Endometrium (tissue), 2 donors: Measurements from ENCODE around the gene RING1.

Experiments
- FAIRE-seq: peaks from 2 replicates; lab custom pipeline; 2012; peaks lifted over from hg19 to GRCh38; lab: Jason Lieb, UNC
- donor health status: control.
- donor health status: control.

RING1 gene

GRCh38 chr6:33192671-33193602 is 15.4 kb upstream of the RING1 start:
- no peak for FAIRE-seq

DNA sequence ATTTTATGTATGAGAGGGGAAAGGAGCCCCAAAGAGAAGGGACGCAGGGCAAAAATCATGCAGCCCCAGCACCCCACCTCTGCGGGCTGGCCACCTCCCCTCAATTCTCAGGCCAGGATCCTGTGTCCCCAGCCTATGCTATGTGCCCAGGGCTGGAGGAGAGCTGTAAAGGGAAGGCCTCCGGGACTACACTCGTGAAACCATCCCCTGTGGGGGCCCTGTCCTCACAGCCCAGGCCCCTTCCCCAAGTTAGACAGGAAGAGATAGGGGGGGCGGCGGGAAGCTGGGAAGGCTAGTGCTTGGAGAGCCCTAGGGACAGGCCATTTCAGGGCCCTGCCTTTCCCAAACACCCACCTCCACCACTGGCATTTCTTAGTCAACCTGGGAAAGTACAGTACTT is 14.7 kb upstream of the RING1 start:
- FAIRE-seq: no peak

GRCh38 chr6:33194431-33194979 is 13.8 kb upstream of the RING1 start:
- no peak for FAIRE-seq

DNA sequence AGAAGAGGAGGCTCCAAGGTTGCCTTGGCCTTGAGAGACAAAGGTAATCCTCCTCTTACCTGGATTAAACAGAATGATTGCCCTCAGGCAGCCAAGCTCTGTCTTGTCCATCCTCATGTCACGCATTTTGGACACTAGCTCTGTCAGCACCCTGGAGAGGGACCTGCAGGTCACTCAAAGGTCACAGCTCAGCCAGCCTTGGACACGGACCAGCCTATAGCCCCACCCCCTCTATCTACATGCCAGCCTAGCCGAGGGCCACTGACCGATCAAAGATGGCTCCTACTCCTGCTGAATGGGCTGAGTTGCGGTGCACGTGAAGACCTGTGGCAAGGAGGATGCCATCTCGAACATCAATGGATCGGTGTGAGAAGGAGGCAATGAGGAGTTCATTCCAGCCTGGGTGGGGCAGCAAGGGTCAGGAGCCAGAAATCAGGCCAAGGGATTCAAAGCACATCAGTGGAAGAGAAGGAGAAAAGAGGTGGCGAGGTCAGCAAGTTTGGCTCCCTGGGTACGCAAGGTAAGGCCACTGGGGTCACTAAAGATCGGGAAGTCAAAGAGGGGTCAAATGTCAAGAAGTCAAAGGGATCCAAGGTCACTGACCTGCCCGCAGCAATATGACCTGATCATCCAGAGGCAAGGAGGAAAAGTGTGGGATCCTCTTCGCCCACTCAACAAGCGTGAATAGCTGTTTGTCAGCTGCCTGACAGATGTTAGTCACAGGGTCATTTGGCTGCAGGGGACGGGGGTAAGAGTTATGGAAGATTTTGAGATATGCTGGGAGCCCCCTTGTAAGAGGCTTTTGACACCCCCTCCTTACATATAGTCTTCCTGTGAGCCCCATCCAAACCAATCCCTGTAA is 12.8 kb upstream of the RING1 start:
- no peak for FAIRE-seq

DNA sequence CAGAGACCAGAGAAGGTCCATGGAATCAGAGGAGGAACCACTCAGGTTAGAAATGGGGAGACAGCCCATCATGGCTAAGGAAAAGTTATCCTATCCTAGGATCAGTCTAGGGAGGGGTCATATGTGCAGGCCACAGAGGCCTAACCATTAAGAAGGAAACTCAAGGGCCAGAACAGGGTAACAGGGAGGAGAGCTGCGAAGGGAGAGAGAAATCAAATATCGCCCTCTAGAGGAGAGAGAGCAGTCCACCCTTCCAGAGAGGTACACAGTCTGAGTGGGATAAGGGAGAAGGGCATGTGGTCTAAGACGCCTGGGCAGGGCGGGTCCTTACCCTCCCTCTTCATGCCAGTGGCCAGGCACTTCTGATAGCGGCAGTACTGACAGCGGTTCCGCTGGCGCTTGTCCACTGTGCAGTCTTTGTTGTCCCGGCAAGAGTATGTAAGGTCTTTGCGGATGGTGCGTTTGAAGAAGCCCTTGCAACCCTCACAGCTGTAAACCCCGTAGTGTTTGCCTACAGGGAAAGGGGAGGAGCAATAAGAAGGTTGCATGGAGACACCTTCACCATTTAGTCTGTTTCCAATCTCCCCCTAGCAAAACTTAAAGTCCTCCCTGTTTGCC is 10.8 kb upstream of the RING1 start:
- no peak for FAIRE-seq

DNA sequence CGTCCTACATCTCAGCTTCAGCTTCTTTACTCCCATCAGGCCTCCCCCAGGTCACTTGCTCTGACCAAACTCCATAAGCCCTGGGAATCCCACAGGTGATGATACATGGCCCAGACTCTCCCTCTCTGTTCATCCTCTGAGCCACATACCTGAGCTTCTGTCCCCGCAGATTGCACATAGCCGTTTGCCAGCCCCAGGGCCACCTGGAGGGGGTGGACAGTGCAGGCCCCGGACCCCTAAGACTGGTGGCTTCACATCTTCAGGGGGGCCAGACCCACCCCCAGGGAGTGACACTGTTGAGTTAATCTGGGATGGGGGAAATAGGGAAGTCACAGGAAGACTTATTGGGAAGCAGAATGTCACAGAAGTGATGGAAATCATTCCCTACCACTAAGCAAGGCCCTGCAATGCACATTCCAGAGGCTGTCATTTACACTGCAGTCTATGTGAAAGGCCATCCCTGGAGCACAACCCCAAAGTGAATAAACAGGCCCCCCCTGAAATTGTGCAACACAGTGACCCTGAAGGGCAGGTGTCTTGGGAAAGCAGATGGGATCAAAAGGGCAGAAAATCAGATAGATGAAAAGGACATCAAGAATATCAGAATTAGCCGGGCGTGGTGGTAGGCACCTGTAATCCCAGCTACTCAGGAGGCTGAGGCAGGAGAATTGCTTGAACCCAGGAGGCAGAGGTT is 10.0 kb upstream of the RING1 start:
- no peak for FAIRE-seq

DNA sequence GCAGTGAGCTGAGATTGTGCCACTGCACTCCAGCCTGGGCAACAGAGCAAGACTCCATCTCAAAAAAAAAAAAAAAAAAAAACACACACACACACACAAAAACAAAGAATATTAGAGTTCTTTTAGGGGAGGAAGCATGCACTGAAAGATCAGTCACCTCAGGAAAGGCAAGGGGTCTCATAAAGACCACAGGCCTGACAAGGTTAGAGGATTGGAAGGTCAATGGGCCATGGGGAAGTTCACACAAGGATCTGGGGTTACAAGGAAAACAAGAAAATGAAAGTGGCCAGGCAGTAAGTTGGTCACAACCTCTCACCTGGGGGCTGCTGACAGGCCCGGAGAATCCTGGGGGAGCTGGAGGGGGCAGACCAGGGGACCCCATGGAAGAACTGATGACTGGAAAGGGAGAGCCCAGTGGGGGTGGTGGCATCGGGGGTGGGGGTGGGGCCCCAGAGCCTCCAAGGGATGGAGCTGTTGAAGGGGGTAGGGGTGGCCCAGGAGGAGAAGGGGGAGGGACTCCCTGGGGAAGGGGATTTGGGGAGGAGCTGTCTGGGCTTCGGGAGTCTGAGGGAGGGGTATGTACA is 9.4 kb upstream of the RING1 start:
- FAIRE-seq: no peak

DNA sequence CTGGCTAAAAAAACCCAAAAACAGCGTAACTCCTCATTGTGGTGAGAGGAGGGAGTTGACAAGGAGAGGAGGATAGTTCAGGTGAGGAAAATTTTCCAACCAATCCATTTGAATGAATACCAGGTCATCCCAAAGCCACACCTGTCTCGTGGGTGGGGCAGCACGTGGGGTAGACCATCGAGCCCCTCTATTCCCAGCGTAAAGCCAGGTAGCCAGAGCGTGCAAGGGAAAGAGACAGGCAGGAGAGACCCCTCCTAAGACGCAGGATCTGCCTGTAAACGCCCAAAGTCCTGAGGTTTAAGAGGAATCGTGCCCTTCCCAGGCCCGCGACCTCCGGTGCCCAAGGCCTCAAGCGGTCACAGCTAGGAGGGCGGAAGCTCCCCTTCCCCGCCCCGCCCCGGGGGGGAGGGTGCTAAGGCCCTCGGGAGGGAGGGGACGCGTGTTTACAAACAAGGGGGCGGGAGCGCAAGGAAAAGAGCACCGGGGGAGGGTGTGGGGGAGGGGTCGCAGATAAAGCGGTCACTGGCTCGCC is 8.5 kb upstream of the RING1 start:
- no peak for FAIRE-seq

DNA sequence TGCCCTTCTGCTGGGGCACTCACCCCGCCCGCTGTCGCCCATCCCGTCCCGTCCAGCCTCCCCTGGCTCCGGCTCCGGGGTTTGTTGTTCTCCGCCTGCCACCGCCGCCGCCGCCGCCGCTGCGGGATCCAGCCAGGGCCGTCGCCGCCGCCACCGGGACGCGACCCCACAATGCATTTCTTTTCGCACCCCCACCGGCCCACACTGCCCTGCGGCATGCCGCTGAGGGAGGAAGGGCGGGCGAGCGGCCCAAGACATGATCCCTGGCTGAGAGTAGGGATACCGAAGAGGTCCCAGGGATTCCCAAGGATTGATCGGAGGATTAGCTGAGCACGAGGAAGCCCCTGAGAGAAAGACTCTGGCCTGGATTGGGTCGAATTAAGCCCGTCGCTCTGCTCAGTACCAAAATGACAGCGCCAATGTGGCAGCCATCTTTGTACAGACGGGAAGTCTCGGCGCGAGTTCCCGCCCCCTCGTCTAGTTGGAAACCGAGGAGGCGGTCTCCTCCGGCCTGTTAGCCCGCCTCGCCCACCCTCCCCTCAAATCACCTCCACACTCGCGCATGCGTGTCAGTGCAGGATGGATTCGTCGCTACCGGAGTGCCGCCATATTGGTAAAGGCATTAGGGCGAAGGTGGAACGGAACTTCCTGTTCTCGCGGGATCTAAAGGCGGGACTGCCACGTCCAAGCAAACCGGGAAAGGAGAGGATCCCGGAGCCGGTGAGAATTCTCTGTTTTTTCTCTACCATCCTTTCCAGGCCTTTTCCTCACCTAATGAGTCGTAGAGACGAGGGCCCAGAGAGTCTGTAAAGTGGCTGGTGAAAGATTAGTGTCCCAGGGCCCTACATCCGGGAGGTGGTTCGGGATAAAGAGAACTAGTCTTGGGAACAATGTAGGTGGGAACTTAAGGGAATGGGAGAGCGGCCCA is 7.8 kb upstream of the RING1 start, which contains the start of the genes RXRB and SLC39A7:
TSS of gene RXRB (minus strand) at position 447 of the 928 bp plus-strand sequence. CDS start at position 258, 189 bp downstream.
TSS of gene SLC39A7 (plus strand) at position 649 of the 928 bp plus-strand sequence. CDS start 379 bp downstream, outside the sequence.
- FAIRE-seq: peak; percentile 70

GRCh38 chr6:33201147-33201545 is 7.2 kb upstream of the RING1 start:
- FAIRE-seq: no peak

- FAIRE-seq: no peak
These were observed 6.4 kb upstream of the RING1 start for GRCh38 chr6:33201935-33202334.

GRCh38 chr6:33202799-33203198 is 5.5 kb upstream of the RING1 start:
- FAIRE-seq: no peak

- no peak for FAIRE-seq
These were observed 4.7 kb upstream of the RING1 start for GRCh38 chr6:33203443-33204164.

GRCh38 chr6:33204165-33204414 is 4.2 kb upstream of the RING1 start:
- no peak for FAIRE-seq

DNA sequence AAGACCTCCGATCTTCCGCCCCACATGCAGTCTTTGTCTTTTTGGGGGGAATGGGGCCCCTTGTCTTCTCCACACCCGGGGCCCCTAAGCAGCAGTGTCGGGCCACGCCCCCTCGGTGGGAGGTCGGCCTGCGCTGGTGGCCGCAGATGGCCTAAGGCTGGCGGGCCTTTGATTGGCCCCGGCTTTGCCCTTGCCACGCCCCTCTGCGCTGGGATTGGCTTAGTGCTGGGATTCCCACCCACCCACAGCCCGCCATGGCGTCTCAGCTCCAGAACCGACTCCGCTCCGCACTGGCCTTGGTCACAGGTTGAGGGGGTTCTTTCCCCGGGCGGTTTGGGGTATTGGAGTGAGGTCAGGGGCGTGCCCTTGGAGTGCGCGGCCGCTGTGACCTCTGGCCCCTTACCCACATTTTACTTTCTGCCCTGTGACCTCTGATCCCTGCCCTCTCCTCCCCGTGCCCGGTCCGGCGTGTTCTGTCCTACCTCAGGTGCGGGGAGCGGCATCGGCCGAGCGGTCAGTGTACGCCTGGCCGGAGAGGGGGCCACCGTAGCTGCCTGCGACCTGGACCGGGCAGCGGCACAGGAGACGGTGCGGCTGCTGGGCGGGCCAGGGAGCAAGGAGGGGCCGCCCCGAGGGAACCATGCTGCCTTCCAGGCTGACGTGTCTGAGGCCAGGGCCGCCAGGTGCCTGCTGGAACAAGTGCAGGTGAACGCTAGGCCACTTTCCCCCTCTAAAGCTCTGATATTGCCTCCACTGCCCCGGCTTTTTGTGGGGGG is 3.7 kb upstream of the RING1 start, which contains the start of gene HSD17B8:
TSS of gene HSD17B8 (plus strand) at position 241 of the 776 bp plus-strand sequence. CDS start at position 255, 14 bp downstream.
- no peak for FAIRE-seq

GRCh38 chr6:33205191-33206026 is 2.9 kb upstream of the RING1 start:
- no peak for FAIRE-seq
